ENCODE results near the gene MVP. TPM values are rescaled to one million over a fixed set of nuclear protein-coding genes. Genes with fewer than 3 reads are reported as not detected.
"Not testable (repeated sequence)": the region's sequence is repeated elsewhere in the genome, so short reads cannot be mapped to it uniquely, and the experiment has no call there.

MVP gene
- 83.0 and 87.2 TPM in 2 replicates for total RNA-seq (2014; rRNA removed; shearing (Covaris generic))

GRCh38 chr16:29820271-29820701 is at the start of gene MVP:
MVP (plus strand) TSS chr16:29820462; CDS start chr16:29830550, 10,088 bp downstream.
- DNase-seq (ENCODE audit: low spot score), result peak; percentile 48

GRCh38 chr16:29772330-29772729 is 47.9 kb upstream of the MVP start:
- not testable (repeated sequence) for DNase-seq (ENCODE audit: low spot score)

GRCh38 chr16:29774730-29775129 is 45.5 kb upstream of the MVP start:
- no peak for DNase-seq (ENCODE audit: low spot score)

GRCh38 chr16:29775742-29776408 is 44.4 kb upstream of the MVP start:
- peak; percentile 35 for DNase-seq (ENCODE audit: low spot score)

- no peak for DNase-seq (ENCODE audit: low spot score)
Measured at GRCh38 chr16:29777576-29778350, 42.5 kb upstream of the MVP start, which contains the start of gene ZG16. ZG16 (plus strand) TSS chr16:29778256; CDS start chr16:29779267, 1,011 bp downstream.

GRCh38 chr16:29779474-29779873 is 40.8 kb upstream of the MVP start:
- DNase-seq (ENCODE audit: low spot score), result no peak

GRCh38 chr16:29783094-29783953 is 36.9 kb upstream of the MVP start:
- not testable (repeated sequence) for DNase-seq (ENCODE audit: low spot score)

GRCh38 chr16:29784157-29784556 is 36.1 kb upstream of the MVP start:
- no peak for DNase-seq (ENCODE audit: low spot score)

- no peak for DNase-seq (ENCODE audit: low spot score)
Measured at GRCh38 chr16:29784901-29785500, 35.3 kb upstream of the MVP start.

- DNase-seq (ENCODE audit: low spot score), result not testable (repeated sequence)
Measured at GRCh38 chr16:29787155-29787554, 33.1 kb upstream of the MVP start.

GRCh38 chr16:29789775-29790182 is 30.5 kb upstream of the MVP start:
- DNase-seq (ENCODE audit: low spot score), result no peak

GRCh38 chr16:29790183-29790948 is 29.9 kb upstream of the MVP start, which contains the start of gene KIF22:
KIF22 (plus strand) TSS chr16:29790751; CDS start chr16:29790760, 9 bp downstream.
- peak; percentile 97 for DNase-seq (ENCODE audit: low spot score)

- no peak for DNase-seq (ENCODE audit: low spot score)
Measured at GRCh38 chr16:29790949-29791844, 29.1 kb upstream of the MVP start.

GRCh38 chr16:29791845-29792807 is 28.1 kb upstream of the MVP start:
- no peak for DNase-seq (ENCODE audit: low spot score)

GRCh38 chr16:29793153-29793552 is 27.1 kb upstream of the MVP start:
- DNase-seq (ENCODE audit: low spot score), result not testable (repeated sequence)

- DNase-seq (ENCODE audit: low spot score), result no peak
Measured at GRCh38 chr16:29794231-29794710, 26.0 kb upstream of the MVP start.

GRCh38 chr16:29802416-29802935 is 17.8 kb upstream of the MVP start:
- no peak for DNase-seq (ENCODE audit: low spot score)

- no peak for DNase-seq (ENCODE audit: low spot score)
Measured at GRCh38 chr16:29804020-29804419, 16.2 kb upstream of the MVP start.
